Mesothelial cell of epicardium (in vitro differentiated cells): ENCODE results near the gene UNC93A. TPM values are rescaled to one million over a fixed set of nuclear protein-coding genes. Genes with fewer than 3 reads are reported as not detected.
"Not testable (repeated sequence)": the region's sequence is repeated elsewhere in the genome, so short reads cannot be mapped to it uniquely, and the experiment has no call there.

ENCODE experiments used
- DNase-seq, 2 experiments: peaks; one replicate each; pipeline ENCODE4 v3.0.0; 2021; ENCODE audit warnings: low spot score in 2 of 2; ENCODE audit not compliant: unreplicated experiment in 2 of 2
- H3K27ac Mint-ChIP-seq: 2 replicates; pipeline ENCODE4 v1.8.0; 2021; ENCODE audit warnings: mixed read lengths
- H3K27me3 Mint-ChIP-seq: 2 replicates; pipeline ENCODE4 v1.8.0; 2021; ENCODE audit warnings: low read depth, mixed read lengths
- H3K36me3 Mint-ChIP-seq: 2 replicates; pipeline ENCODE4 v1.8.0; 2021; ENCODE audit warnings: mixed read lengths
- H3K4me1 Mint-ChIP-seq: 2 replicates; pipeline ENCODE4 v1.8.0; 2021; ENCODE audit warnings: mixed read lengths
- H3K4me3 Mint-ChIP-seq: 2 replicates; pipeline ENCODE4 v1.8.0; 2021; ENCODE audit warnings: mild to moderate bottlenecking, moderate library complexity, mixed read lengths
- H3K9me3 Mint-ChIP-seq: 2 replicates; pipeline ENCODE4 v1.8.0; 2021; ENCODE audit warnings: mixed read lengths
- total RNA-seq: library from RNA; stranded (reverse); gene quantifications from 3 replicates; pipeline ENCODE4 v1.2.1, GENCODE V29; 2021
- TF ChIP-seq, protein P1 (sequence below): fragments of 200-600 bp; sonication (generic); IDR thresholded peaks from one replicate; pipeline ENCODE4 v1.5.0; 2021; ENCODE audit warnings: antibody characterized with exemption; ENCODE audit not compliant: unreplicated experiment

Gene UNC93A
- total RNA-seq, 1 donor from 2014 or later: not detected

DNA sequence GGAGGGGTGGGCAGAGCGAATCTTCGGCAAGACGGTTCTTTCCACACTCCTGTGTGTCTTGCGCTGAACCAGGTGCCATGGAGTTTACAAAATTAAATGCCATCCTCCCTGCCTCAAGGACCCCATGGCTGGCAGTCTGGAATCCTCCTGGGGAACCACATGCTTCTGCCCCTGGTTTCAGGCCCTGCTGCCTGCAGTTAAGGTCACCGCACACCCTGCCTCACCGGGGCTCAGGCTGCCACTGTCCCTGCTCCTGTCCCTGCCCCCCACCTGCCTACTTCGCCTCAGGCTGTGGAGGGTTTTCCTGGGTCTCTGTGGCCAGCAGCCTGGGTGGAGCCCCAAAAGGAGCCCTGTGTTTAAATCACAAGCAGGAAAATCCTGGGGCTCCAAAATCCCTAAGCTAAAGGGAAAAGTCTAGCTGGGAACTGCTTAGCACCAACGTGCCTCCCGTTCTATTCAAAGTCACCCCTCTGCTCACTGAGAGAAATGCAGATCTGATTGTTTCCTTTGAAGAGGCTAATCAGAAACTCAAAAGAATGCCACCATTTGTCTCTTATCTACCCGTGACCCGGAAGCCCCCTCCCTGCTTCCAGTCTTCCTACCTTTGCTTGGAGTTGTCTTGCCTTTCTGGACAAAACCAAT is 23.2 kb downstream of the UNC93A start:
- Mint-ChIP-seq H3K27me3 (no peaks in the 10 kb centered on the region), H3K36me3 (no peaks in the 10 kb centered on the region), H3K4me1 (peaks cover 15% of the 10 kb centered on the region), H3K27ac (no peak overlapping the region), H3K9me3 (no peaks in the 10 kb centered on the region), H3K4me3 (no peak overlapping the region)
- TF ChIP-seq, protein P1, sequence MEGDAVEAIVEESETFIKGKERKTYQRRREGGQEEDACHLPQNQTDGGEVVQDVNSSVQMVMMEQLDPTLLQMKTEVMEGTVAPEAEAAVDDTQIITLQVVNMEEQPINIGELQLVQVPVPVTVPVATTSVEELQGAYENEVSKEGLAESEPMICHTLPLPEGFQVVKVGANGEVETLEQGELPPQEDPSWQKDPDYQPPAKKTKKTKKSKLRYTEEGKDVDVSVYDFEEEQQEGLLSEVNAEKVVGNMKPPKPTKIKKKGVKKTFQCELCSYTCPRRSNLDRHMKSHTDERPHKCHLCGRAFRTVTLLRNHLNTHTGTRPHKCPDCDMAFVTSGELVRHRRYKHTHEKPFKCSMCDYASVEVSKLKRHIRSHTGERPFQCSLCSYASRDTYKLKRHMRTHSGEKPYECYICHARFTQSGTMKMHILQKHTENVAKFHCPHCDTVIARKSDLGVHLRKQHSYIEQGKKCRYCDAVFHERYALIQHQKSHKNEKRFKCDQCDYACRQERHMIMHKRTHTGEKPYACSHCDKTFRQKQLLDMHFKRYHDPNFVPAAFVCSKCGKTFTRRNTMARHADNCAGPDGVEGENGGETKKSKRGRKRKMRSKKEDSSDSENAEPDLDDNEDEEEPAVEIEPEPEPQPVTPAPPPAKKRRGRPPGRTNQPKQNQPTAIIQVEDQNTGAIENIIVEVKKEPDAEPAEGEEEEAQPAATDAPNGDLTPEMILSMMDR: no peak
- no peak for DNase-seq

DNA sequence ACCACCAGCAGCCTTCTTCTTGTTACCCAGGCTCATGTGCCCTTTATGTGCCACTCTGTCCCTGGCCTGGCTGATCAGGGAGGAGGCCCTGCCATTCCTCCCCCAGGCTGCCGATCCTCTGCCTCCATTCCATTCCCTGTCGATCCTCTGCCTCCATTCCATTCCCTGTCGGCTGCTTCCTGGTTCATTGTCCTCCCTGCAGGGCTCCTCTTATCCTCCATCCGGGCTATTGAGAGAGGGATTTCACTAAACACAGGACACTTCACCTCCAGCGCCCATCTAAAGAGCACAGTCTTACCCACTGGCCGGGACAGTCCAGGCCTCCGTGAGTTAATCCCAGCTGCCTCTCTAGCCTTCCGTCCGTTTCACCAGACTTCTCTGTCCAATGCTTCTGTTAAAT is 26.1 kb downstream of the UNC93A start:
- Mint-ChIP-seq H3K27me3 (no peaks in the 10 kb centered on the region), H3K27ac (no peak overlapping the region), H3K4me1 (peaks cover 11% of the 10 kb centered on the region), H3K36me3 (no peaks in the 10 kb centered on the region), H3K9me3 (no peaks in the 10 kb centered on the region), H3K4me3 (no peak overlapping the region)
- TF ChIP-seq, protein P1: no peak
- no peak for DNase-seq

DNA sequence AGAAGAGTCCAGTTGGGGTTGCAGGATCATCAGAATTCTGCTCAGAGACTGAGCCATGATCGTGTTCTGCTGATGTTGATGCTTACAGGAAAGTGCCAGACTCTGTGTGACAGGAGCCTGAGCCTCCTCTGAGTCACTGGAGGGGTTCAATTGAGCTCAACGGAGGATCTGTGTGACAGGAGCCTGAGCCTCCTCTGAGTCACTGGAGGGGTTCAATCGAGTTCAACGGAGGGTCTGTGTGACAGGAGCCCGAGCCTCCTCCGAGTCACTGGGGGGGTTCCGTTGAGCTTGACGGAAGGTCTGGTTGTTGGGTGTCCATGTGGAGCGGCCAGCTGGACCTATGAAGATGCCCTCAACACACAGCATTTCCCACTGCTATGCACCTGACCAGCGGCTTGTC is 27.2 kb downstream of the UNC93A start:
- not testable (repeated sequence) for DNase-seq, H3K9me3 Mint-ChIP-seq, H3K36me3 Mint-ChIP-seq, H3K4me3 Mint-ChIP-seq, H3K27me3 Mint-ChIP-seq, H3K27ac Mint-ChIP-seq
- peaks cover 11% of the 10 kb centered on the region for H3K4me1 Mint-ChIP-seq

DNA sequence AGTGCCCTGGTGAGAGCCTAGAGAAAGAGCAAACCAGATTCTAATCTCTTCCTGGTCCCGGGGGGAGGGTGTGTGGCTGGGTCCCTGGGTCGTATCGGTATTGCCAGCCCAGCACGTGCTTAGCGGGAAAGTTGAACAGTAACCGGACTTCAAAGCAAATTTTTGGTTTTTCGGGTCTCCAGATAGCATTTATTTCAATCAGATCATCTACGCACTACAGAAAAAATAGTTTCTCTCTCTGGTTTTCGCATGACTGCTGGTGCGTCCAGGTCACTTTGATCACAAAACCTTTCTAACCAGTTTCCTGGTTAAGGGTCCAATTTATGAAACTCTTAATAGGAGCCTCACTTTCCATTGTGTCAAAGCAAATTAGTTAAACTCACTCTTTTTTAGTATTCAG is 27.7 kb downstream of the UNC93A start:
- not testable (repeated sequence) for H3K4me3 Mint-ChIP-seq, H3K27me3 Mint-ChIP-seq, DNase-seq, H3K9me3 Mint-ChIP-seq, H3K27ac Mint-ChIP-seq, H3K36me3 Mint-ChIP-seq
- H3K4me1 Mint-ChIP-seq: peaks cover 11% of the 10 kb centered on the region

DNA sequence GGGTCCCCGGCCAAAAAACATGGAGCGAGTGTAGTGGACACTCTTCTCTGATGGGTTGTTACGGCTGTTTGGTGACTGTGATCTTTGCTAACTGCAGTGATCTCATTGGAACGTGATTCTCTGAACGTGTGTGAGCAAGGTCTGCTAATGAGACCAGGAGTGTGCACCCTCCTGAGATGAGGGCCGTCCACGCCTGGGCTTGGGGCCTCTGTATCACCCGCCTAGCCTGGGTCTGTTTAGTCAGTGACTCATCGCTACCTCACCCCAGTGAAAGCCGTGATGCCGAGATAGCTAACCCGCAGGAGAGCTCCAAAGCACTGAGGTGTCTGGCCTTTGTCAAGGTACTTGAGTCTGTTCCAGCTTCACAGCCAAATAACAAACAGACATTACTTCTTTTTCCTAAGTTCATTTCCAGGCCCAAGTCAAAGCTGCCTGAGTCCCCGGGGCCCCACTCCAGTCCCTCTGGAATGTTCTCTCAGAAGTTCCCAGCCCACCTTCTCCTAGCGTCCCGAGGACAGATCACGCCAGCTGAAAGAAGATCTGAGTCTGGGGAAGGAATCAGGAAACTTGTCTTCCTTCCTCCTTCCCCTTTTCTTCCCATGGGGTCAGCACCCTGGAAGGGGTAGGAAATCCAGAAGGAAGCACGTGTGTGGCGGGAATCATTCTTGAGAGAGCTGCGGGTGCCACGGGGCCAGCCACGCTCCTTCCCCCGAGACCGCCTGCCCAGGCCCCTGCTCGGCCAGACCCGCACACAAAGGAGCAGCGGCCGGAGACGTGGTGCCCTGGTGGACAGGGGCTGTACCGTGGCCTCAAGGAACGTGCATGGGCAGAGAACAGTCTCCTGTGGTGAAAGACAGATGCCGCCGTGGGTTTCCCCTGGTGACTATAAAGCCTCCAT is 29.0 kb downstream of the UNC93A start:
- H3K27me3 Mint-ChIP-seq, H3K27ac Mint-ChIP-seq, H3K36me3 Mint-ChIP-seq, H3K4me1 Mint-ChIP-seq, DNase-seq, H3K4me3 Mint-ChIP-seq, H3K9me3 Mint-ChIP-seq: not testable (repeated sequence)

DNA sequence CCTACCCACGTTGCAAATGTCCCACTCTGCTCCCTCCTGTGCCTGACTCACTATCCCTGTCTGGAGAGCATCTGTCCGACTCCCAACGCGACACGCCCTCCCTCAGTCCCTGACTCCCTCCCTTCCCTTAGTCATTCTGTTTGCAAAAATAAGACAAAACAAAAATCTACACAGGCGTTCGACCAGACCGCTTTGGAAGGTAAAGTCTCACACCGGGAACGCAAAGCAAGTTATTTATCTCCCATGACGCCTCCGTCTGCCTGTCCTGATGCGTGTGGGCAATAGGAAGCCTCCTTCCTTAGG is 29.6 kb downstream of the UNC93A start:
- not testable (repeated sequence) for H3K27ac Mint-ChIP-seq, DNase-seq, H3K4me3 Mint-ChIP-seq, H3K9me3 Mint-ChIP-seq, H3K36me3 Mint-ChIP-seq, H3K27me3 Mint-ChIP-seq, H3K4me1 Mint-ChIP-seq

DNA sequence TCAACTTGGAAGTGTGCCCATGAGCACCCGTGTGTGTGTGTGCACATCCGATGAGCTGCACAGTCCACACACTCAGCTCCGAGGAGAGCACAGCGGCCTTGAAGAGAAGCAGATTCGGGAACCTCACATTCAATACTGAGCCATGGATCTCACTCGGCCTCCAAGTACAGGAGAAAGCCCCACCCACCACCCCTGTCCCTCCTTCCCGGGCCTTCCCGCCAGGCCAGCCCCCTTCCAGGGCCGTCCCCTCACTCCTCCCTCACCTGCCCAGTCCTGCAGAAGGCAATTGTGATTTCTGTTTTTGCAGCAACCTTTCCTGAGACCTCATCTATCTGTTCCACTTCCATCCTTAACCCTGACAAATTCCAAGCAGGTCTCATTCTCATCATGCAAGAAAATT is 30.1 kb downstream of the UNC93A start:
- peak in 1 of 2 experiments; percentile 9 for DNase-seq
- H3K36me3 Mint-ChIP-seq, H3K9me3 Mint-ChIP-seq, H3K27me3 Mint-ChIP-seq, H3K27ac Mint-ChIP-seq, H3K4me3 Mint-ChIP-seq, H3K4me1 Mint-ChIP-seq: not testable (repeated sequence)

DNA sequence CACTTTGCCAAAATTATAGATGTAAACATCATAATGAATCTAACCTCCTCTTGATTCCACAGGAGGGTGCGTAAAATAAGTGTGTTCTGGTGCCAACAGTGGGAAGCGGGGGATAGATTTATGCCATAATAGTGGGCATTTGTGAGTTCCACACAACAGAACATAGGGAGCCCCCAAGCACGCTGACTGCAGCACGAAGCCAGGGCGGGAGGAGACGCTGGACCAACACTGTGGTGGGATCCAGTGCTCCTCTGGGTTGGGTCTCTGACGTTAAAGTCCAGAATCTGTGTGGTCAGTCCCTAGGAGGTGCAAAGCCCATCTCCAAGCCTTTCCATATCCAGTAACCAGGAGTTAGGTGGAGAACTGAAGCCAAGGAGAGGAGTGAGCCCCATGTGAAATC is 32.0 kb downstream of the UNC93A start:
- Mint-ChIP-seq H3K4me1 (peaks cover 2% of the 10 kb centered on the region), H3K27me3 (no peaks in the 10 kb centered on the region), H3K36me3 (no peaks in the 10 kb centered on the region), H3K27ac (no peak overlapping the region), H3K9me3 (no peaks in the 10 kb centered on the region), H3K4me3 (no peak overlapping the region)
- TF ChIP-seq, protein P1: no peak
- no peak for DNase-seq
